Measurements from ENCODE around the gene APOL2.

- no peak for TF ChIP-seq POLR2AphosphoS5 (IDR thresholded peaks at IDR 0.05; ENCODE audit: low read depth, low read length)
- no peak for TF ChIP-seq TAF1 (IDR thresholded peaks at IDR 0.05; ENCODE audit: borderline replicate concordance, insufficient read depth, low read length)
- TF ChIP-seq, protein P1, sequence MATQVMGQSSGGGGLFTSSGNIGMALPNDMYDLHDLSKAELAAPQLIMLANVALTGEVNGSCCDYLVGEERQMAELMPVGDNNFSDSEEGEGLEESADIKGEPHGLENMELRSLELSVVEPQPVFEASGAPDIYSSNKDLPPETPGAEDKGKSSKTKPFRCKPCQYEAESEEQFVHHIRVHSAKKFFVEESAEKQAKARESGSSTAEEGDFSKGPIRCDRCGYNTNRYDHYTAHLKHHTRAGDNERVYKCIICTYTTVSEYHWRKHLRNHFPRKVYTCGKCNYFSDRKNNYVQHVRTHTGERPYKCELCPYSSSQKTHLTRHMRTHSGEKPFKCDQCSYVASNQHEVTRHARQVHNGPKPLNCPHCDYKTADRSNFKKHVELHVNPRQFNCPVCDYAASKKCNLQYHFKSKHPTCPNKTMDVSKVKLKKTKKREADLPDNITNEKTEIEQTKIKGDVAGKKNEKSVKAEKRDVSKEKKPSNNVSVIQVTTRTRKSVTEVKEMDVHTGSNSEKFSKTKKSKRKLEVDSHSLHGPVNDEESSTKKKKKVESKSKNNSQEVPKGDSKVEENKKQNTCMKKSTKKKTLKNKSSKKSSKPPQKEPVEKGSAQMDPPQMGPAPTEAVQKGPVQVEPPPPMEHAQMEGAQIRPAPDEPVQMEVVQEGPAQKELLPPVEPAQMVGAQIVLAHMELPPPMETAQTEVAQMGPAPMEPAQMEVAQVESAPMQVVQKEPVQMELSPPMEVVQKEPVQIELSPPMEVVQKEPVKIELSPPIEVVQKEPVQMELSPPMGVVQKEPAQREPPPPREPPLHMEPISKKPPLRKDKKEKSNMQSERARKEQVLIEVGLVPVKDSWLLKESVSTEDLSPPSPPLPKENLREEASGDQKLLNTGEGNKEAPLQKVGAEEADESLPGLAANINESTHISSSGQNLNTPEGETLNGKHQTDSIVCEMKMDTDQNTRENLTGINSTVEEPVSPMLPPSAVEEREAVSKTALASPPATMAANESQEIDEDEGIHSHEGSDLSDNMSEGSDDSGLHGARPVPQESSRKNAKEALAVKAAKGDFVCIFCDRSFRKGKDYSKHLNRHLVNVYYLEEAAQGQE (IDR thresholded peaks at IDR 0.05; ENCODE audit: insufficient read depth in 1 of 2, low read depth in 2 of 2, low read length in 2 of 2) = no peak
- no peak for TF ChIP-seq SIN3A (IDR thresholded peaks at IDR 0.05; ENCODE audit: borderline replicate concordance, insufficient read depth, low read length)
- no peak for TF ChIP-seq FOXP2 (optimal IDR thresholded peaks at IDR 0.05; ENCODE audit: borderline replicate concordance, extremely low read depth, extremely low read length, insufficient read depth)
These were observed 56.5 kb downstream of the APOL2 start for GRCh38 chr22:36182857-36183256.

Data from PFSK-1 (cell line).